ENCODE measurements around the gene SPEG. TPM values are rescaled to one million over a fixed set of nuclear protein-coding genes. Genes with fewer than 3 reads are reported as not detected.

SPEG gene
- total and polyA plus RNA-seq, 2 of the 13 experiments (the other 11 are each of a cell fraction or from before 2014, with no cell fraction given) = 0.18 to 0.24 TPM

DNA sequence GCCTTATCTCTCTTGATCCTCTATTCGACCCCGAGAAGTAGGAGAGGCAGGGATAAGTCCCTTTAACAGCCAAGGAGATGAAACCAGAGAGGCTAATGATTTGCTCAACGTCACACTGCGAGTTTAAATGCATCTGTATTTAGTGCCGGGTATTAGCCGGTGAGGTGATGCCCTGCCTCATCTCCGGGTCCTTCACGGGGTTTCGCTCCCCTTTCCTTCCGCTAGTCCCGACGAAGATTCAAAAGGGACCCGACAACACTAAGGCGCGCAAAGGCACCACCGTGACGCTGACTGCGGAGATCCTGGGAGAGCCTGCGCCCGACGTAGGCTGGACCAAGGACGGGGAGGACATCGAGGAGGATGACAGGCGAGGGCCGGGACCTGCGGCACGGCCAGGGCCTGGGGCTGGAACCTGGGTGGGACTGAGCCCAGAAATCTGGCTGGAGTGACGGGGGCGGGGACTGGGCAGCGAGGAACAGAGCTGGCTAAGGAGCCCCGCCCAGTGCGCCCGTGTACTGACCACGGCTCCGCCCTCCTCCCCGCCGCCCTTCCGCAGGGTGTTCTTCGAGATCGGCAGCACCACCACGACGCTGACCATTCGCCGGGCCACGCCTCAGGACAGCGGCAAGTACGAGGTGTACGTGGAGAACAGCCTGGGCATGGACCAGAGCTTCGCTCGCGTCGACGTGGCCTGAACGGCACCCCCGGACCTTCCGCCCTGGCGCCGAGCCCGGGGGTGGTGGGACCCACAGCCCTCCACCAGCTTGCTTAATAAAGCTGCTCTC, 63.0 kb downstream of the SPEG start (continued):
- TF ChIP-seq ZNF616 (CRISPR knock-in tag; IDR thresholded peaks at IDR 0.05; ENCODE audit: low read depth) = peak; percentile 93
- no peak for TF ChIP-seq ZNF17 (CRISPR knock-in tag; IDR thresholded peaks at IDR 0.05)
- TF ChIP-seq SUZ12 (IDR thresholded peaks at IDR 0.05; ENCODE audit: low read depth, low read length) = no peak
- TF ChIP-seq PAWR (CRISPR knock-in tag; IDR thresholded peaks at IDR 0.05; ENCODE audit: borderline replicate concordance) = 0 out of 2 replicates have a peak, but pooled peaks have one; percentile 65
- peak; percentile 79; the same call in 1 of the 2 replicates for TF ChIP-seq KDM3A (CRISPR knock-in tag; IDR thresholded peaks at IDR 0.05; ENCODE audit: low read depth)
- TF ChIP-seq BCL3 (CRISPR knock-in tag; IDR thresholded peaks at IDR 0.05) = peak; percentile 84
- peak; percentile 38 for TF ChIP-seq ZNF883 (CRISPR knock-in tag; IDR thresholded peaks at IDR 0.05; ENCODE audit: not compliant biosample characterization)
- TF ChIP-seq ZSCAN9 (CRISPR knock-in tag; IDR thresholded peaks at IDR 0.05; ENCODE audit: borderline replicate concordance) = 0 out of 2 replicates have a peak, but pooled peaks have one; percentile 56
- TF ChIP-seq TCF7L2 (IDR thresholded peaks at IDR 0.05; ENCODE audit: low read depth, low read length) = no peak
- TF ChIP-seq, protein P1, sequence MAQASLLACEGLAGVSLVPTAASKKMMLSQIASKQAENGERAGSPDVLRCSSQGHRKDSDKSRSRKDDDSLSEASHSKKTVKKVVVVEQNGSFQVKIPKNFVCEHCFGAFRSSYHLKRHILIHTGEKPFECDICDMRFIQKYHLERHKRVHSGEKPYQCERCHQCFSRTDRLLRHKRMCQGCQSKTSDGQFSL (CRISPR knock-in tag; IDR thresholded peaks at IDR 0.05) = no peak
- peak; percentile 42 for TF ChIP-seq ELF3 (CRISPR knock-in tag; IDR thresholded peaks at IDR 0.05)
- TF ChIP-seq, protein P2, sequence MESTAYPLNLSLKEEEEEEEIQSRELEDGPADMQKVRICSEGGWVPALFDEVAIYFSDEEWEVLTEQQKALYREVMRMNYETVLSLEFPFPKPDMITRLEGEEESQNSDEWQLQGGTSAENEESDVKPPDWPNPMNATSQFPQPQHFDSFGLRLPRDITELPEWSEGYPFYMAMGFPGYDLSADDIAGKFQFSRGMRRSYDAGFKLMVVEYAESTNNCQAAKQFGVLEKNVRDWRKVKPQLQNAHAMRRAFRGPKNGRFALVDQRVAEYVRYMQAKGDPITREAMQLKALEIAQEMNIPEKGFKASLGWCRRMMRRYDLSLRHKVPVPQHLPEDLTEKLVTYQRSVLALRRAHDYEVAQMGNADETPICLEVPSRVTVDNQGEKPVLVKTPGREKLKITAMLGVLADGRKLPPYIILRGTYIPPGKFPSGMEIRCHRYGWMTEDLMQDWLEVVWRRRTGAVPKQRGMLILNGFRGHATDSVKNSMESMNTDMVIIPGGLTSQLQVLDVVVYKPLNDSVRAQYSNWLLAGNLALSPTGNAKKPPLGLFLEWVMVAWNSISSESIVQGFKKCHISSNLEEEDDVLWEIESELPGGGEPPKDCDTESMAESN (CRISPR knock-in tag; conservative IDR thresholded peaks at IDR 0.05) = 0 out of 2 replicates have a peak, but pooled peaks have one; percentile 16
- TF ChIP-seq TMF1 (CRISPR knock-in tag; IDR thresholded peaks at IDR 0.05; ENCODE audit: low read depth) = no peak; the same call in 1 of the 2 replicates
- TF ChIP-seq, protein P3, sequence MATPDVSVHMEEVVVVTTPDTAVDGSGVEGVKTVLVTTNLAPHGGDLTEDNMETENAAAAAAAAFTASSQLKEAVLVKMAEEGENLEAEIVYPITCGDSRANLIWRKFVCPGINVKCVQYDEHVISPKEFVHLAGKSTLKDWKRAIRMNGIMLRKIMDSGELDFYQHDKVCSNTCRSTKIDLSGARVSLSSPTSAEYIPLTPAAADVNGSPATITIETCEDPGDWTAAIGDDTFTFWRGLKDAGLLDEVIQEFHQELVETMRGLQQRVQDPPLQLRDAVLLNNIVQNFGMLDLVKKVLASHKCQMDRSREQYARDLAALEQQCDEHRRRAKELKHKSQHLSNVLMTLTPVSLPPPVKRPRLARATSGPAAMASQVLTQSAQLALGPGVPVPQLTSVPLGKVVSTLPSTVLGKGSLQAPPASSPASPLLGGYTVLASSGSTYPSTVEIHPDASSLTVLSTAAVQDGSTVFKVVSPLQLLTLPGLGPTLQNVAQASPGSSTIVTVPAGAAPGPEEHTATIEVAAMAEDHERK (CRISPR knock-in tag; IDR thresholded peaks at IDR 0.05; ENCODE audit: low read depth) = 0 out of 2 replicates have a peak, but pooled peaks have one; percentile 29
- TF ChIP-seq FUBP1 (CRISPR knock-in tag; IDR thresholded peaks at IDR 0.05; ENCODE audit: borderline replicate concordance) = no peak
- no peak for TF ChIP-seq SNAPC5 (CRISPR knock-in tag; IDR thresholded peaks at IDR 0.05; ENCODE audit: borderline replicate concordance)
- TF ChIP-seq, protein P4, sequence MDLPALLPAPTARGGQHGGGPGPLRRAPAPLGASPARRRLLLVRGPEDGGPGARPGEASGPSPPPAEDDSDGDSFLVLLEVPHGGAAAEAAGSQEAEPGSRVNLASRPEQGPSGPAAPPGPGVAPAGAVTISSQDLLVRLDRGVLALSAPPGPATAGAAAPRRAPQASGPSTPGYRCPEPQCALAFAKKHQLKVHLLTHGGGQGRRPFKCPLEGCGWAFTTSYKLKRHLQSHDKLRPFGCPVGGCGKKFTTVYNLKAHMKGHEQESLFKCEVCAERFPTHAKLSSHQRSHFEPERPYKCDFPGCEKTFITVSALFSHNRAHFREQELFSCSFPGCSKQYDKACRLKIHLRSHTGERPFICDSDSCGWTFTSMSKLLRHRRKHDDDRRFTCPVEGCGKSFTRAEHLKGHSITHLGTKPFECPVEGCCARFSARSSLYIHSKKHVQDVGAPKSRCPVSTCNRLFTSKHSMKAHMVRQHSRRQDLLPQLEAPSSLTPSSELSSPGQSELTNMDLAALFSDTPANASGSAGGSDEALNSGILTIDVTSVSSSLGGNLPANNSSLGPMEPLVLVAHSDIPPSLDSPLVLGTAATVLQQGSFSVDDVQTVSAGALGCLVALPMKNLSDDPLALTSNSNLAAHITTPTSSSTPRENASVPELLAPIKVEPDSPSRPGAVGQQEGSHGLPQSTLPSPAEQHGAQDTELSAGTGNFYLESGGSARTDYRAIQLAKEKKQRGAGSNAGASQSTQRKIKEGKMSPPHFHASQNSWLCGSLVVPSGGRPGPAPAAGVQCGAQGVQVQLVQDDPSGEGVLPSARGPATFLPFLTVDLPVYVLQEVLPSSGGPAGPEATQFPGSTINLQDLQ (CRISPR knock-in tag; IDR thresholded peaks at IDR 0.05) = 0 out of 2 replicates have a peak, but pooled peaks have one; percentile 28
- no peak for TF ChIP-seq NCOA5 (CRISPR knock-in tag; IDR thresholded peaks at IDR 0.05)
